WTC11 (cell line): Measurements from ENCODE around the gene CEBPE. TPM values are rescaled to one million over a fixed set of nuclear protein-coding genes. Genes with fewer than 3 reads are reported as not detected.
A peak's percentile ranks its signal among the peaks of the same experiment; 100 is the strongest.

Experiments
- ATAC-seq: fragments of 200-7000 bp; cut with Tn5 transposase; 2 replicates; pipeline ENCODE4 v1.10.0; 2021; ENCODE audit warnings: mild to moderate bottlenecking, moderate library complexity
- CTCF ChIA-PET: fragments of 300-600 bp; sonication (Branson Sonifier 250); formaldehyde crosslinking; loops from one replicate; lab custom pipeline; 2021; ENCODE audit warnings: antibody characterized with exemption; lab: Charles Lee
- POLR2A ChIA-PET: fragments of 350-600 bp; sonication (Branson Sonifier 250); formaldehyde crosslinking; loops from one replicate; lab custom pipeline; 2021; ENCODE audit warnings: antibody characterized with exemption; lab: Charles Lee
- DNase-seq: peaks from one replicate; pipeline ENCODE4 v3.0.0; 2021; ENCODE audit warnings: low spot score
- H3K27ac Mint-ChIP-seq: 2 replicates; pipeline ENCODE4 v1.8.0; 2021; ENCODE audit warnings: mixed read lengths
- H3K27me3 Mint-ChIP-seq: 2 replicates; pipeline ENCODE4 v1.8.0; 2021; ENCODE audit warnings: low read depth, mild to moderate bottlenecking, moderate library complexity, mixed read lengths
- H3K36me3 Mint-ChIP-seq: 2 replicates; pipeline ENCODE4 v1.8.0; 2021; ENCODE audit warnings: mixed read lengths
- H3K4me1 Mint-ChIP-seq: 2 replicates; pipeline ENCODE4 v1.8.0; 2022; ENCODE audit warnings: mixed read lengths
- H3K4me3 Mint-ChIP-seq: 2 replicates; pipeline ENCODE4 v1.8.0; 2021; ENCODE audit warnings: mild to moderate bottlenecking, moderate library complexity, mixed read lengths
- H3K9me3 Mint-ChIP-seq: 2 replicates; pipeline ENCODE4 v1.8.0; 2021; ENCODE audit warnings: mixed read lengths
- CTCF ChIP-seq: fragments of 200-600 bp; IDR thresholded peaks from 2 replicates; pipeline ENCODE4 v1.8.0; 2022; ENCODE audit warnings: antibody characterized with exemption
- EMX1 ChIP-seq: fragments of 250-450 bp; sonication (Bioruptor Pico); IDR thresholded peaks from 2 replicates; pipeline ENCODE4 v1.8.0; 2021; ENCODE audit warnings: mild to moderate bottlenecking
- ESRRA ChIP-seq: sonication (generic); formaldehyde crosslinking; IDR thresholded peaks from 2 replicates; pipeline ENCODE4 v1.8.1; 2022; ENCODE audit warnings: mild to moderate bottlenecking, missing genetic modification reagents, borderline replicate concordance
- ETV6 ChIP-seq: sonication (generic); formaldehyde crosslinking; IDR thresholded peaks from 2 replicates; pipeline ENCODE4 v1.8.1; 2022; ENCODE audit warnings: mild to moderate bottlenecking, missing genetic modification reagents
- FOXK1 ChIP-seq: sonication (generic); formaldehyde crosslinking; IDR thresholded peaks from 2 replicates; pipeline ENCODE4 v1.8.0; 2022; ENCODE audit warnings: mild to moderate bottlenecking, moderate library complexity, missing genetic modification reagents
- FOXP4 ChIP-seq: sonication (generic); formaldehyde crosslinking; IDR thresholded peaks from 2 replicates; pipeline ENCODE4 v1.8.0; 2022; ENCODE audit warnings: mild to moderate bottlenecking, missing genetic modification reagents
- GTF2I ChIP-seq: fragments of 250-450 bp; sonication (Bioruptor Pico); conservative IDR thresholded peaks from 2 replicates; pipeline ENCODE4 v1.4.0; 2021; ENCODE audit warnings: mild to moderate bottlenecking
- HMGXB4 ChIP-seq: sonication (generic); formaldehyde crosslinking; IDR thresholded peaks from 2 replicates; pipeline ENCODE4 v1.8.1; 2023; ENCODE audit warnings: mild to moderate bottlenecking, moderate library complexity, missing genetic modification reagents
- IRF2 ChIP-seq: sonication (generic); formaldehyde crosslinking; IDR thresholded peaks from 2 replicates; pipeline ENCODE4 v1.8.0; 2022; ENCODE audit warnings: low read depth, missing genetic modification reagents, borderline replicate concordance
- JUN ChIP-seq: sonication (generic); formaldehyde crosslinking; IDR thresholded peaks from 2 replicates; pipeline ENCODE4 v1.8.0; 2023; ENCODE audit warnings: mild to moderate bottlenecking, missing genetic modification reagents
- MYBL2 ChIP-seq: sonication (generic); formaldehyde crosslinking; IDR thresholded peaks from 2 replicates; pipeline ENCODE4 v1.8.1; 2023; ENCODE audit warnings: mild to moderate bottlenecking, moderate library complexity, missing genetic modification reagents
- NFATC4 ChIP-seq: fragments of 250-450 bp; sonication (Bioruptor Pico); IDR thresholded peaks from 2 replicates; pipeline ENCODE4 v1.9.0; 2021; ENCODE audit warnings: mild to moderate bottlenecking
- NFYB ChIP-seq: sonication (generic); formaldehyde crosslinking; conservative IDR thresholded peaks from 2 replicates; pipeline ENCODE4 v1.8.0; 2022; ENCODE audit warnings: low read depth, missing genetic modification reagents
- NR1H2 ChIP-seq: sonication (generic); formaldehyde crosslinking; IDR thresholded peaks from 2 replicates; pipeline ENCODE4 v1.9.0; 2021; ENCODE audit warnings: mild to moderate bottlenecking, moderate library complexity, missing genetic modification reagents
- NR2C2 ChIP-seq: sonication (generic); formaldehyde crosslinking; IDR thresholded peaks from 2 replicates; pipeline ENCODE4 v1.8.0; 2022; ENCODE audit warnings: mild to moderate bottlenecking, missing genetic modification reagents
- NR3C1 ChIP-seq: sonication (generic); formaldehyde crosslinking; conservative IDR thresholded peaks from 2 replicates; pipeline ENCODE4 v1.8.1; 2023; ENCODE audit warnings: low read depth, mild to moderate bottlenecking, missing genetic modification reagents
- OVOL2 ChIP-seq: fragments of 250-450 bp; sonication (Bioruptor Pico); IDR thresholded peaks from 2 replicates; pipeline ENCODE4 v1.9.0; 2021; ENCODE audit warnings: mild to moderate bottlenecking, borderline replicate concordance
- RORB ChIP-seq: fragments of 250-450 bp; sonication (Bioruptor Pico); IDR thresholded peaks from 2 replicates; pipeline ENCODE4 v1.9.0; 2021; ENCODE audit warnings: mild to moderate bottlenecking
- SMAD3 ChIP-seq: sonication (generic); formaldehyde crosslinking; IDR thresholded peaks from 2 replicates; pipeline ENCODE4 v1.8.0; 2022; ENCODE audit warnings: missing genetic modification reagents, mild to moderate bottlenecking, borderline replicate concordance
- SOX15 ChIP-seq: fragments of 250-450 bp; sonication (Bioruptor Pico); IDR thresholded peaks from 2 replicates; pipeline ENCODE4 v1.9.0; 2021; ENCODE audit warnings: mild to moderate bottlenecking
- TEAD1 ChIP-seq: sonication (generic); formaldehyde crosslinking; IDR thresholded peaks from 2 replicates; pipeline ENCODE4 v1.8.0; 2022; ENCODE audit warnings: mild to moderate bottlenecking, missing genetic modification reagents
- TP53 ChIP-seq: sonication (generic); formaldehyde crosslinking; IDR thresholded peaks from 2 replicates; pipeline ENCODE4 v1.8.1; 2023; ENCODE audit warnings: mild to moderate bottlenecking, missing genetic modification reagents
- ZNF138 ChIP-seq: sonication (generic); formaldehyde crosslinking; conservative IDR thresholded peaks from 2 replicates; pipeline ENCODE4 v1.8.1; 2022; ENCODE audit warnings: mild to moderate bottlenecking, moderate library complexity, missing genetic modification reagents
- ZNF219 ChIP-seq: sonication (generic); formaldehyde crosslinking; IDR thresholded peaks from 2 replicates; pipeline ENCODE4 v1.8.0; 2023; ENCODE audit warnings: missing genetic modification reagents, mild to moderate bottlenecking, borderline replicate concordance
- ZNF232 ChIP-seq: sonication (generic); formaldehyde crosslinking; IDR thresholded peaks from 2 replicates; pipeline ENCODE4 v1.8.0; 2022; ENCODE audit warnings: mild to moderate bottlenecking, missing genetic modification reagents
- ZNF263 ChIP-seq: sonication (generic); formaldehyde crosslinking; IDR thresholded peaks from 2 replicates; pipeline ENCODE4 v1.8.1; 2022; ENCODE audit warnings: low read depth, mild to moderate bottlenecking, moderate library complexity, missing genetic modification reagents
- ZNF317 ChIP-seq: sonication (generic); formaldehyde crosslinking; IDR thresholded peaks from 2 replicates; pipeline ENCODE4 v1.8.1; 2023; ENCODE audit warnings: low read depth, mild to moderate bottlenecking, moderate library complexity, missing genetic modification reagents, borderline replicate concordance
- total RNA-seq: library from RNA; stranded (reverse); gene quantifications from 3 replicates; pipeline ENCODE4 v1.2.3, GENCODE V29; 2021
- TF ChIP-seq, protein P1 (sequence below): sonication (generic); formaldehyde crosslinking; IDR thresholded peaks from 2 replicates; pipeline ENCODE4 v1.8.0; 2023; ENCODE audit warnings: missing genetic modification reagents
- TF ChIP-seq, protein P2 (sequence below): sonication (generic); formaldehyde crosslinking; IDR thresholded peaks from 2 replicates; pipeline ENCODE4 v1.8.0; 2022; ENCODE audit warnings: mild to moderate bottlenecking, missing genetic modification reagents
- TF ChIP-seq, protein P3 (sequence below): sonication (generic); formaldehyde crosslinking; IDR thresholded peaks from 2 replicates; pipeline ENCODE4 v1.8.1; 2022; ENCODE audit warnings: low read depth, mild to moderate bottlenecking, moderate library complexity, missing genetic modification reagents, borderline replicate concordance

CEBPE gene
- total RNA-seq, 1 experiment from 2014 or later, result not detected

DNA sequence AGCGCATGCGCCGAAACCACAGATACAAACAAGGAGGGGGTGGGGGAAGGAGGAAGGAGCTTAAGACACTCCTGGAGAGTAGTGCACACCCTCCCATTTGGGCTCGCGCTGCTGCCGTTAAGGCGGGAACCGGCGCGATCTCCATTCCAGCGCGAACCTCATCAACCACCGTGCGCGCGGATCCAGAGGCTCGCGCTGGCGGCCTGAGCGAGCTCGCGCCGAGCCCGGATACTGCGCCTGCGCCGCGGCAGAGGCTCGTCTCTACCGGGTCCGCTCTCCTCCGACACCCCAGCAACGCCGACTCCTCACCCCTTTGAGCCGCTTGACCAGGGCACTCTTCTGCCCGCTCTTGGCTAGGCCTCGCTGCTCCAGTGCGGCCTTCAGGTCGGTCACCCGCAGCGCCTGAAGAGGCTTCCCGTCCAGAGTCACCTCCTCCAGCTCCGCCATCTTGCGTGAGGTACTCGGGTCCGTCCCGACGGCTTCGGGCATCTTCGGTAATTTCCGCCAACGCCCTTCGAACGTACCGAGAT is 24.3 kb downstream of the CEBPE start, which contains the start of gene ACIN1:
ACIN1 (minus strand) TSS at position 471 of the 530 bp plus-strand sequence; CDS start at position 447, 24 bp downstream.
- ChIA-PET CTCF (interaction anchor here (0.7 to 3.3 kb wide), 36 partner anchors 9 to 524 kb away, joined by 3 to 105 read pairs (median 4); partner anchors contain the start of genes AJUBA, CDH24, CEBPE and CIROP), POLR2A (interaction anchor here (0.7 to 2.7 kb wide), 26 partner anchors 12 to 227 kb away, joined by 3 to 24 read pairs (median 5); partner anchors contain the start of genes BCL2L2, CDH24, PABPN1 and RBM23)
- peak; percentile 12 for ATAC-seq
- H3K27ac Mint-ChIP-seq, result no peak within 1 kb of the TSS
- H3K9me3 Mint-ChIP-seq, result no peaks in the 10 kb centered on the region
- no peaks in the 10 kb centered on the region; the same call in 1 of the 2 replicates for H3K27me3 Mint-ChIP-seq
- peaks cover 30% of the 10 kb centered on the region for H3K4me1 Mint-ChIP-seq
- no peak within 1 kb of the TSS for H3K4me3 Mint-ChIP-seq
- no peak for DNase-seq
- H3K36me3 Mint-ChIP-seq, result peaks cover 52% of the 10 kb centered on the region
- no peak for TF ChIP-seq ZNF317 (CRISPR knock-in tag)
- TF ChIP-seq, protein P1, sequence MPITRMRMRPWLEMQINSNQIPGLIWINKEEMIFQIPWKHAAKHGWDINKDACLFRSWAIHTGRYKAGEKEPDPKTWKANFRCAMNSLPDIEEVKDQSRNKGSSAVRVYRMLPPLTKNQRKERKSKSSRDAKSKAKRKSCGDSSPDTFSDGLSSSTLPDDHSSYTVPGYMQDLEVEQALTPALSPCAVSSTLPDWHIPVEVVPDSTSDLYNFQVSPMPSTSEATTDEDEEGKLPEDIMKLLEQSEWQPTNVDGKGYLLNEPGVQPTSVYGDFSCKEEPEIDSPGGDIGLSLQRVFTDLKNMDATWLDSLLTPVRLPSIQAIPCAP (CRISPR knock-in tag), result peak; percentile 71; the same call in 1 of the 2 replicates
- no peak for TF ChIP-seq TP53
- TF ChIP-seq HMGXB4 (CRISPR knock-in tag), result peak; percentile 98
- no peak for TF ChIP-seq SMAD3 (CRISPR knock-in tag)
- no peak for TF ChIP-seq ZNF263 (CRISPR knock-in tag)
- TF ChIP-seq ZNF232 (CRISPR knock-in tag), result no peak
- peak; percentile 87 for TF ChIP-seq JUN (CRISPR knock-in tag)
- TF ChIP-seq, protein P2, sequence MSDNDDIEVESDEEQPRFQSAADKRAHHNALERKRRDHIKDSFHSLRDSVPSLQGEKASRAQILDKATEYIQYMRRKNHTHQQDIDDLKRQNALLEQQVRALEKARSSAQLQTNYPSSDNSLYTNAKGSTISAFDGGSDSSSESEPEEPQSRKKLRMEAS (CRISPR knock-in tag), result peak; percentile 81
- TF ChIP-seq NFATC4 (CRISPR knock-in tag), result no peak
- TF ChIP-seq NFYB (CRISPR knock-in tag), result no peak
- TF ChIP-seq TEAD1 (CRISPR knock-in tag), result peak; percentile 77; the same call in 1 of the 2 replicates
- peak; percentile 56; the same call in 1 of the 2 replicates for TF ChIP-seq FOXP4 (CRISPR knock-in tag)
- TF ChIP-seq OVOL2 (CRISPR knock-in tag), result no peak
- TF ChIP-seq RORB, result no peak
- no peak for TF ChIP-seq SOX15 (CRISPR knock-in tag)
- peak; percentile 15; the same call in 1 of the 2 replicates for TF ChIP-seq FOXK1 (CRISPR knock-in tag)
- no peak for TF ChIP-seq ESRRA
- no peak for TF ChIP-seq MYBL2 (CRISPR knock-in tag)
- TF ChIP-seq, protein P3, sequence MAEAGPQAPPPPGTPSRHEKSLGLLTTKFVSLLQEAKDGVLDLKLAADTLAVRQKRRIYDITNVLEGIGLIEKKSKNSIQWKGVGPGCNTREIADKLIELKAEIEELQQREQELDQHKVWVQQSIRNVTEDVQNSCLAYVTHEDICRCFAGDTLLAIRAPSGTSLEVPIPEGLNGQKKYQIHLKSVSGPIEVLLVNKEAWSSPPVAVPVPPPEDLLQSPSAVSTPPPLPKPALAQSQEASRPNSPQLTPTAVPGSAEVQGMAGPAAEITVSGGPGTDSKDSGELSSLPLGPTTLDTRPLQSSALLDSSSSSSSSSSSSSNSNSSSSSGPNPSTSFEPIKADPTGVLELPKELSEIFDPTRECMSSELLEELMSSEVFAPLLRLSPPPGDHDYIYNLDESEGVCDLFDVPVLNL, result no peak
- TF ChIP-seq CTCF, result no peak
- no peak for TF ChIP-seq NR2C2 (CRISPR knock-in tag)
- no peak for TF ChIP-seq EMX1
- no peak for TF ChIP-seq ZNF219 (CRISPR knock-in tag)
- peak; percentile 74 for TF ChIP-seq ETV6
- no peak for TF ChIP-seq NR3C1 (CRISPR knock-in tag)
- TF ChIP-seq GTF2I (CRISPR knock-in tag), result no peak
- TF ChIP-seq IRF2 (CRISPR knock-in tag), result no peak
- TF ChIP-seq ZNF138 (CRISPR knock-in tag), result no peak
- TF ChIP-seq NR1H2 (CRISPR knock-in tag), result no peak
